H1 (cell line): ENCODE measurements around the gene TUBGCP6. TPM values are rescaled to one million over a fixed set of nuclear protein-coding genes. Genes with fewer than 3 reads are reported as not detected.

Source experiments
- CTCF ChIA-PET: fragments of 300-600 bp; sonication (Branson Sonifier 250); formaldehyde crosslinking; loops from one replicate; lab custom pipeline; 2021; ENCODE audit not compliant: partially characterized antibody; lab: Charles Lee
- POLR2A ChIA-PET: fragments of 300-600 bp; sonication (Branson Sonifier 250); formaldehyde crosslinking; loops from one replicate; lab custom pipeline; 2021; ENCODE audit warnings: inconsistent platforms; ENCODE audit not compliant: partially characterized antibody; lab: Charles Lee
- DNase-seq, 2 experiments: peaks; one replicate each; pipeline versions ENCODE4 v3.0.0 to v3.0.0-alpha.2; 2010 to 2022; ENCODE audit warnings: low spot score in 2 of 2, low read depth in 1 of 2, mixed read lengths in 1 of 2
- FAIRE-seq: peaks from 2 replicates; lab custom pipeline; 2011; peaks lifted over from hg19 to GRCh38; lab: Jason Lieb, UNC
- H2AFZ ChIP-seq: 2 replicates; pipeline ENCODE4 v1.8.1; 2012; ENCODE audit warnings: low read length, inconsistent platforms
- H2AK5ac ChIP-seq: 2 replicates; pipeline ENCODE4 v1.6.1; 2013; ENCODE audit warnings: low read depth, low read length
- H2BK120ac ChIP-seq: replicated peaks from 2 replicates; pipeline ENCODE3; 2013; ENCODE audit warnings: low read depth, low read length, inconsistent platforms
- H2BK12ac ChIP-seq: 2 replicates; pipeline ENCODE4 v1.6.1; 2013; ENCODE audit warnings: low read depth, low read length
- H2BK15ac ChIP-seq: 2 replicates; pipeline ENCODE4 v1.6.1; 2013; ENCODE audit warnings: low read length
- H2BK20ac ChIP-seq: 2 replicates; pipeline ENCODE4 v1.6.1; 2013; ENCODE audit warnings: low read length
- H2BK5ac ChIP-seq: 2 replicates; pipeline ENCODE4 v1.6.1; 2013; ENCODE audit warnings: low read depth, low read length
- H3K14ac ChIP-seq: 2 replicates; pipeline ENCODE4 v1.6.1; 2013; ENCODE audit warnings: inconsistent platforms; ENCODE audit not compliant: insufficient read length
- H3K18ac ChIP-seq: 2 replicates; pipeline ENCODE4 v1.6.1; 2013; ENCODE audit warnings: low read length; ENCODE audit errors: extremely low read depth
- H3K23ac ChIP-seq: 2 replicates; pipeline ENCODE4 v1.6.1; 2013; ENCODE audit warnings: inconsistent platforms; ENCODE audit not compliant: insufficient read length
- H3K23me2 ChIP-seq: 2 replicates; pipeline ENCODE4 v1.6.1; 2013; ENCODE audit warnings: low read depth, low read length
- H3K27ac ChIP-seq: 2 replicates; pipeline ENCODE4 v1.6.1; 2011; ENCODE audit warnings: low read depth, low read length, inconsistent platforms
- H3K27me3 ChIP-seq, 4 experiments: replicated peaks in 1 of 4; 1 replicate in 1 of 4; 2 replicates in 3 of 4; pipeline versions ENCODE4 v1.6.1 to v1.8.1; 2011 to 2013; ENCODE audit warnings: low read length in 3 of 4, mild to moderate bottlenecking in 3 of 4, inconsistent platforms in 2 of 4, mixed read lengths in 2 of 4, moderate library complexity in 1 of 4; ENCODE audit not compliant: control insufficient read depth in 3 of 4, insufficient read depth in 3 of 4; ENCODE audit errors: extremely low read depth in 1 of 4
- H3K36me3 ChIP-seq, 4 experiments: 2 replicates each; pipeline versions ENCODE4 v1.6.1 to v1.8.1; 2011 to 2013; ENCODE audit warnings: mild to moderate bottlenecking in 4 of 4, low read length in 3 of 4, moderate library complexity in 2 of 4, control low read depth in 1 of 4, inconsistent platforms in 1 of 4; ENCODE audit not compliant: insufficient read depth in 4 of 4, control insufficient read depth in 2 of 4
- H3K4ac ChIP-seq: replicated peaks from 2 replicates; pipeline ENCODE3; 2013; ENCODE audit warnings: low read length, low read depth, mixed read lengths, inconsistent platforms; ENCODE audit not compliant: insufficient read length
- H3K4me1 ChIP-seq, 4 experiments: replicated peaks in 1 of 4; 1 replicate in 1 of 4; 2 replicates in 3 of 4; pipeline versions ENCODE4 v1.6.1 to v1.8.1; 2011 to 2013; ENCODE audit warnings: low read length in 3 of 4, inconsistent platforms in 2 of 4, mixed read lengths in 1 of 4; ENCODE audit not compliant: insufficient read depth in 4 of 4, control insufficient read depth in 3 of 4
- H3K4me2 ChIP-seq, 2 experiments: 2 replicates each; pipeline versions ENCODE4 v1.6.1 to v1.8.1; 2011 to 2013; ENCODE audit warnings: low read depth in 2 of 2, low read length in 2 of 2, control low read depth in 1 of 2, inconsistent platforms in 1 of 2, mild to moderate bottlenecking in 1 of 2; ENCODE audit not compliant: insufficient read depth in 1 of 2
- H3K4me3 ChIP-seq, 4 experiments: fragments of 200-600, 300-600 bp in 1 of 4; sonication (generic), shearing (Covaris generic), sonication (Bioruptor Twin) in 1 of 4; 2 replicates each; pipeline versions ENCODE4 v1.5.1 to v1.8.1; 2011 to 2016; ENCODE audit warnings: low read length in 4 of 4, low read depth in 3 of 4, control low read depth in 2 of 4, inconsistent platforms in 2 of 4, mild to moderate bottlenecking in 2 of 4, mixed read lengths in 1 of 4, moderate library complexity in 1 of 4; ENCODE audit not compliant: insufficient read depth in 2 of 4; ENCODE audit errors: extremely low read depth in 1 of 4
- H3K56ac ChIP-seq: replicated peaks from 2 replicates; pipeline ENCODE3; 2013; ENCODE audit warnings: low read depth, mild to moderate bottlenecking, mixed read lengths, low read length, inconsistent platforms; ENCODE audit not compliant: insufficient read length
- H3K79me1 ChIP-seq: 2 replicates; pipeline ENCODE4 v1.6.1; 2013; ENCODE audit warnings: low read depth, low read length, control low read depth
- H3K79me2 ChIP-seq, 2 experiments: 2 replicates each; pipeline versions ENCODE4 v1.6.1 to v1.8.1; 2012 to 2013; ENCODE audit warnings: low read length in 2 of 2, mild to moderate bottlenecking in 2 of 2, inconsistent platforms in 1 of 2; ENCODE audit not compliant: insufficient read depth in 2 of 2, control insufficient read depth in 1 of 2
- H3K9ac ChIP-seq, 4 experiments: replicated peaks in 1 of 4; 1 replicate in 1 of 4; 2 replicates in 3 of 4; pipeline versions ENCODE4 v1.6.1 to v1.8.1; 2011 to 2013; ENCODE audit warnings: low read depth in 3 of 4, low read length in 3 of 4, control low read depth in 2 of 4, mild to moderate bottlenecking in 2 of 4, moderate library complexity in 2 of 4, inconsistent platforms in 1 of 4; ENCODE audit errors: extremely low read depth in 1 of 4
- H3K9me3 ChIP-seq, 2 experiments: 2 replicates each; pipeline versions ENCODE4 v1.6.1 to v1.8.1; 2012 to 2013; ENCODE audit warnings: mild to moderate bottlenecking in 2 of 2, moderate library complexity in 2 of 2, control low read depth in 1 of 2, inconsistent platforms in 1 of 2, low read depth in 1 of 2, low read length in 1 of 2, mixed read lengths in 1 of 2; ENCODE audit not compliant: insufficient read depth in 2 of 2
- H4K20me1 ChIP-seq, 2 experiments: replicated peaks in 1 of 2; 2 replicates each; pipeline versions ENCODE3 to v1.8.1; 2011 to 2013; ENCODE audit warnings: inconsistent platforms in 2 of 2, low read length in 2 of 2, mild to moderate bottlenecking in 1 of 2; ENCODE audit not compliant: insufficient read depth in 2 of 2, control insufficient read depth in 1 of 2
- H4K5ac ChIP-seq: 2 replicates; pipeline ENCODE4 v1.6.1; 2013; ENCODE audit warnings: low read length, low read depth, mixed read lengths, inconsistent platforms; ENCODE audit not compliant: insufficient read length
- H4K8ac ChIP-seq: 2 replicates; pipeline ENCODE4 v1.8.0; 2013; ENCODE audit warnings: mild to moderate bottlenecking, moderate library complexity, low read length, inconsistent platforms; ENCODE audit not compliant: insufficient read depth; ENCODE audit errors: extremely low read depth
- H4K91ac ChIP-seq: replicated peaks from 2 replicates; pipeline ENCODE3; 2013; ENCODE audit warnings: low read length, mixed read lengths, inconsistent platforms; ENCODE audit not compliant: insufficient read length
- CTCF ChIP-seq, 3 experiments: IDR thresholded peaks; 1 replicate in 2 of 3; 2 replicates in 1 of 3; pipeline versions ENCODE4 v1.5.1 to v1.6.1; 2011; ENCODE audit warnings: low read length in 3 of 3, mild to moderate bottlenecking in 3 of 3, inconsistent platforms in 2 of 3, low read depth in 1 of 3, moderate library complexity in 1 of 3; ENCODE audit not compliant: insufficient read depth in 1 of 3; ENCODE audit errors: control extremely low read depth in 1 of 3
- EP300 ChIP-seq, 2 experiments: IDR thresholded peaks; 1 replicate in 1 of 2; 2 replicates in 1 of 2; pipeline ENCODE4 v1.6.1; 2011 to 2012; ENCODE audit warnings: low read depth in 2 of 2, low read length in 2 of 2, mild to moderate bottlenecking in 2 of 2, borderline replicate concordance in 1 of 2, inconsistent platforms in 1 of 2, moderate library complexity in 1 of 2
- JUND ChIP-seq: IDR thresholded peaks from 2 replicates; pipeline ENCODE4 v1.6.1; 2011; ENCODE audit warnings: mild to moderate bottlenecking, improper control_type of control experiment, low read length
- KDM4A ChIP-seq: IDR thresholded peaks from one replicate; pipeline ENCODE4 v1.7.1; 2012; ENCODE audit warnings: low read depth, mild to moderate bottlenecking, moderate library complexity, low read length, inconsistent platforms; ENCODE audit not compliant: severe bottlenecking
- NRF1 ChIP-seq: IDR thresholded peaks from 2 replicates; pipeline ENCODE4 v1.6.1; 2011; ENCODE audit warnings: mild to moderate bottlenecking, low read depth, low read length, improper control_type of control experiment
- RAD21 ChIP-seq, 2 experiments: IDR thresholded peaks in 1 of 2; conservative IDR thresholded peaks in 1 of 2; 2 replicates each; pipeline ENCODE4 v1.6.1; 2011; ENCODE audit warnings: low read depth in 2 of 2, low read length in 2 of 2, improper control_type of control experiment in 1 of 2, inconsistent platforms in 1 of 2, mild to moderate bottlenecking in 1 of 2, moderate library complexity in 1 of 2
- RBBP5 ChIP-seq: IDR thresholded peaks from 2 replicates; pipeline ENCODE4 v1.7.1; 2012; ENCODE audit warnings: low read depth, mild to moderate bottlenecking, inconsistent platforms, low read length, moderate library complexity, borderline replicate concordance
- SIN3A ChIP-seq, 2 experiments: IDR thresholded peaks in 1 of 2; conservative IDR thresholded peaks in 1 of 2; 2 replicates each; pipeline ENCODE4 v1.6.1; 2011 to 2012; ENCODE audit warnings: low read length in 2 of 2, improper control_type of control experiment in 1 of 2, low read depth in 1 of 2, mild to moderate bottlenecking in 1 of 2
- SRF ChIP-seq: IDR thresholded peaks from 2 replicates; pipeline ENCODE4 v1.6.1; 2011; ENCODE audit warnings: mild to moderate bottlenecking, low read depth, low read length, moderate library complexity
- TCF12 ChIP-seq: IDR thresholded peaks from 2 replicates; pipeline ENCODE4 v1.6.1; 2011; ENCODE audit warnings: low read depth, mild to moderate bottlenecking, low read length
- WGBS, 2 experiments: shearing (Covaris generic) in 1 of 2; methylation state at CpG; one replicate each; pipeline versions ENCODE4 v1.1.6 to v1.1.7; 2013 to 2015; ENCODE audit warnings: low lambda C conversion rate in 2 of 2, mixed read lengths in 2 of 2, inconsistent platforms in 1 of 2, low coverage in 1 of 2, missing lambda C conversion rate in 1 of 2; ENCODE audit not compliant: insufficient replicate concordance in 2 of 2, insufficient coverage in 1 of 2, insufficient read length in 1 of 2; ENCODE audit errors: extremely low coverage in 1 of 2, missing lambda C conversion rate in 1 of 2; 5-methylcytosine and 5-hydroxymethylcytosine counted together
- polyA plus RNA-seq, 7 experiments: library from polyadenylated mRNA; depleted of rRNA in 3 of 7; stranded (reverse) in 5 of 7; unstranded in 2 of 7; fragments of >200 nt in 5 of 7; fragments of 200-250 nt in 2 of 7; gene quantifications; 1 replicate in 5 of 7; 2 replicates in 1 of 7; 4 replicates in 1 of 7; pipeline versions ENCODE4 v1.2.1 to v1.2.3, GENCODE V29; 2011 to 2013; ENCODE audit warnings: missing spikeins in 2 of 7, mixed read lengths in 2 of 7
- total RNA-seq: library from RNA; stranded (reverse); fragmentation: NEBNext Ultra II Directional; extraction: Animal tissue kit (Norgen Biotek cat#: 25700); gene quantifications from 2 replicates; pipeline ENCODE4 v1.2.1, GENCODE V29; 2021

The TUBGCP6 gene
- total and polyA plus RNA-seq, 2 of the 8 experiments (the other 6 are each of a cell fraction or from before 2014, with no cell fraction given): 24.2 to 24.7 TPM

GRCh38 chr22:50284479-50284878 lies 39.7 kb upstream of the TUBGCP6 start:
- H3K4me1 ChIP-seq: peaks cover 0 to 2% (median 0%) of the 10 kb centered on the region in 4 experiments; a peak in 2 of 7 replicates
- no peaks in the 10 kb centered on the region for H3K23me2 ChIP-seq
- no peak overlapping the region for H3K23ac ChIP-seq
- H3K27me3 ChIP-seq: no peaks in the 10 kb centered on the region
- H2BK5ac ChIP-seq: no peak overlapping the region
- WGBS, 2 experiments: 94% methylated on average over 11 of the region's 13 CpGs; no CpG with 5 or more reads in 1 of the 2 experiments
- no peak overlapping the region for H4K5ac ChIP-seq
- no peak overlapping the region for H2BK15ac ChIP-seq
- H2AK5ac ChIP-seq: no peak overlapping the region
- H3K27ac ChIP-seq: no peak overlapping the region
- H2BK12ac ChIP-seq: no peak overlapping the region
- no peaks in the 10 kb centered on the region for H3K79me2 ChIP-seq
- no peak overlapping the region for H2BK20ac ChIP-seq
- no peak overlapping the region for H3K4me3 ChIP-seq
- no peak overlapping the region for H3K14ac ChIP-seq
- no peak overlapping the region for H2BK120ac ChIP-seq
- DNase-seq: no peak
- no peak for FAIRE-seq
- H3K4ac ChIP-seq: no peak overlapping the region
- H3K18ac ChIP-seq: no peak overlapping the region
- H3K79me1 ChIP-seq: no peaks in the 10 kb centered on the region
- no peak overlapping the region for H4K91ac ChIP-seq
- POLR2A ChIA-PET: no interaction called here
- H4K20me1 ChIP-seq: peaks cover 2 to 13% of the 10 kb centered on the region in 2 experiments
- no peak overlapping the region for H2AFZ ChIP-seq
- CTCF ChIA-PET: interaction anchor here (2.2 kb wide), 1 partner anchor 57 kb away, joined by 5 read pairs; no protein-coding TSS in a partner anchor
- no peak overlapping the region for H3K56ac ChIP-seq
- H3K9ac ChIP-seq: no peak overlapping the region
- H3K36me3 ChIP-seq: peaks cover 17 to 83% (median 24%) of the 10 kb centered on the region in 4 experiments
- no peaks in the 10 kb centered on the region; a peak in 1 of 4 replicates for H3K9me3 ChIP-seq
- no peak overlapping the region for H3K4me2 ChIP-seq
- H4K8ac ChIP-seq: no peak overlapping the region
- TF ChIP-seq RAD21 (IDR thresholded peaks at IDR 0.05 in 1 of 2, conservative IDR thresholded peaks at IDR 0.05 in 1 of 2; ENCODE audit: low read depth in 2 of 2, low read length in 2 of 2) (no peak), EP300 (IDR thresholded peaks at IDR 0.05; ENCODE audit: borderline replicate concordance in 1 of 2, low read depth in 2 of 2, low read length in 2 of 2) (no peak), KDM4A (no peak), TCF12 (no peak), JUND (no peak), SIN3A (conservative IDR thresholded peaks at IDR 0.05 in 1 of 2, IDR thresholded peaks at IDR 0.05 in 1 of 2; ENCODE audit: low read depth in 1 of 2, low read length in 2 of 2) (no peak), NRF1 (no peak), CTCF (IDR thresholded peaks at IDR 0.05; ENCODE audit: control extremely low read depth in 1 of 3, insufficient read depth in 1 of 3, low read depth in 1 of 3, low read length in 3 of 3) (no peak), SRF (no peak), RBBP5 (no peak)
